PC-3 (cell line): ENCODE results near the gene STN1. TPM values are rescaled to one million over a fixed set of nuclear protein-coding genes. Genes with fewer than 3 reads are reported as not detected.

ENCODE experiments used
- ATAC-seq: fragments of 200-7000 bp; cut with Tn5 transposase; 2 replicates; pipeline ENCODE4 v1.9.1; 2020; ENCODE audit warnings: mild to moderate bottlenecking, moderate library complexity
- BruUV-seq: library from RNA; stranded (reverse); fragments of 400-500 nt; replicated peaks from 2 replicates; lab custom pipeline; 2021; lab: Mats Ljungman, UMichigan
- CTCF ChIA-PET: fragments of 300-600 bp; sonication (Branson Sonifier 250); formaldehyde crosslinking; loops from one replicate; lab custom pipeline; 2022; ENCODE audit warnings: antibody characterized with exemption; lab: Charles Lee
- POLR2A ChIA-PET: fragments of 300-600 bp; sonication (Branson Sonifier 250); formaldehyde crosslinking; loops from one replicate; lab custom pipeline; 2022; ENCODE audit warnings: antibody characterized with exemption; ENCODE audit not compliant: unreplicated experiment; lab: Charles Lee
- DNase-seq: peaks from one replicate; pipeline ENCODE4 v3.0.0-alpha.2; 2015
- H2AFZ ChIP-seq: fragments of 300-600 bp; sonication (generic); 2 replicates; pipeline ENCODE4 v1.6.0; 2016; ENCODE audit warnings: antibody characterized with exemption, low read length
- H3F3A ChIP-seq: fragments of 300-600 bp; sonication (generic); one replicate; pipeline ENCODE4 v1.6.0; 2017; ENCODE audit warnings: antibody characterized with exemption, low read length, control low read depth, mild to moderate bottlenecking; ENCODE audit not compliant: unreplicated experiment
- H3K27ac ChIP-seq: fragments of 300-600 bp; sonication (generic); 2 replicates; pipeline ENCODE4 v1.5.1; 2016; ENCODE audit warnings: mild to moderate bottlenecking, low read length
- H3K27me3 ChIP-seq: fragments of 300-600 bp; sonication (generic); 2 replicates; pipeline ENCODE4 v1.6.1; 2016; ENCODE audit warnings: low read length, mixed read lengths
- H3K36me3 ChIP-seq: fragments of 300-600 bp; sonication (generic); 2 replicates; pipeline ENCODE4 v1.6.1; 2016; ENCODE audit warnings: low read depth, mixed run types, low read length, mixed read lengths
- H3K4me1 ChIP-seq: fragments of 300-600 bp; sonication (generic); 2 replicates; pipeline ENCODE4 v1.5.1; 2016; ENCODE audit warnings: low read length; ENCODE audit not compliant: insufficient read depth
- H3K4me2 ChIP-seq: fragments of 300-600 bp; sonication (generic); 2 replicates; pipeline ENCODE4 v1.6.0; 2016; ENCODE audit warnings: low read length
- H3K4me3 ChIP-seq: fragments of 300-600 bp; sonication (generic); 2 replicates; pipeline ENCODE4 v1.5.1; 2016; ENCODE audit warnings: mild to moderate bottlenecking, low read length, mixed read lengths
- H3K79me2 ChIP-seq: fragments of 300-600 bp; sonication (generic); 2 replicates; pipeline ENCODE4 v1.6.1; 2017; ENCODE audit warnings: low read length, mixed read lengths
- H3K9ac ChIP-seq: fragments of 300-600 bp; sonication (generic); 2 replicates; pipeline ENCODE4 v1.6.0; 2016; ENCODE audit warnings: mild to moderate bottlenecking, low read length
- H3K9me2 ChIP-seq: fragments of 300-600 bp; sonication (generic); replicated peaks from 2 replicates; pipeline ENCODE4 v1.6.1; 2016; ENCODE audit warnings: mixed run types, low read length, mixed read lengths
- H3K9me3 ChIP-seq: fragments of 300-600 bp; sonication (generic); 2 replicates; pipeline ENCODE4 v1.6.1; 2016; ENCODE audit warnings: low read length, mixed read lengths
- H4K20me1 ChIP-seq: fragments of 300-600 bp; sonication (generic); 2 replicates; pipeline ENCODE4 v1.6.1; 2016; ENCODE audit warnings: low read length, mixed read lengths
- CTCF ChIP-seq: fragments of 300-600 bp; sonication (generic); conservative IDR thresholded peaks from 2 replicates; pipeline ENCODE4 v1.5.1; 2017; ENCODE audit warnings: antibody characterized with exemption, low read depth, mild to moderate bottlenecking, low read length
- EZH2 ChIP-seq: fragments of 300-600 bp; sonication (generic); IDR thresholded peaks from one replicate; pipeline ENCODE4 v1.6.1; 2017; ENCODE audit warnings: antibody characterized with exemption, mild to moderate bottlenecking, low read length; ENCODE audit not compliant: unreplicated experiment
- EZH2phosphoT487 ChIP-seq: fragments of 300-600 bp; sonication (generic); IDR thresholded peaks from 2 replicates; pipeline ENCODE4 v1.6.1; 2018; ENCODE audit warnings: mild to moderate bottlenecking, antibody characterized with exemption, low read length, borderline replicate concordance
- intact Hi-C: fragments of 100-400 bp; cut with micrococcal nuclease; formaldehyde crosslinking; loops from 2 replicates; pipeline ENCODE4 v1.9.0; 2023
- total RNA-seq: library from RNA; depleted of rRNA; stranded (reverse); fragments of >200 nt; gene quantifications from 2 replicates; pipeline ENCODE4 v1.2.3, GENCODE V29; 2014

The STN1 gene
- total RNA-seq, 1 experiment from 2014 or later: 33.5 TPM

GRCh38 chr10:103934308-103934707 is 16.3 kb upstream of the STN1 start:
- Histone ChIP-seq H3K9me2 (no peaks in the 10 kb centered on the region), H3K9me3 (no peaks in the 10 kb centered on the region), H3F3A (no peaks in the 10 kb centered on the region), H4K20me1 (no peaks in the 10 kb centered on the region), H3K27me3 (no peaks in the 10 kb centered on the region), H2AFZ (no peak overlapping the region), H3K9ac (no peak overlapping the region), H3K4me1 (no peaks in the 10 kb centered on the region), H3K79me2 (no peaks in the 10 kb centered on the region), H3K36me3 (no peaks in the 10 kb centered on the region), H3K4me3 (no peak overlapping the region), H3K4me2 (no peak overlapping the region), H3K27ac (no peak overlapping the region)
- intact Hi-C loops: no loop called here
- ATAC-seq: no peak
- no peak for DNase-seq
- no TSS peak for BruUV-seq
- POLR2A ChIA-PET: no interaction called here
- CTCF ChIA-PET: no interaction called here
- TF ChIP-seq CTCF: no peak

- no peak overlapping the region for H2AFZ ChIP-seq
These were observed 15.7 kb upstream of the STN1 start for GRCh38 chr10:103933557-103934121.

GRCh38 chr10:103932971-103933370 is 15.0 kb upstream of the STN1 start:
- H3K27me3 ChIP-seq: no peaks in the 10 kb centered on the region
- no TSS peak for BruUV-seq
- H3K27ac ChIP-seq: no peak overlapping the region
- H3K4me1 ChIP-seq: no peaks in the 10 kb centered on the region
- intact Hi-C loops: no loop called here
- no peak for TF ChIP-seq CTCF
- TF ChIP-seq EZH2: no peak
- no peak for TF ChIP-seq EZH2phosphoT487
- no peaks in the 10 kb centered on the region for H3K36me3 ChIP-seq
- no peak overlapping the region for H3K9ac ChIP-seq
- H3K9me3 ChIP-seq: no peaks in the 10 kb centered on the region
- no peak overlapping the region for H3K4me2 ChIP-seq
- no peak overlapping the region for H2AFZ ChIP-seq
- CTCF ChIA-PET: no interaction called here
- H3F3A ChIP-seq: no peaks in the 10 kb centered on the region
- no peak for DNase-seq
- no peaks in the 10 kb centered on the region for H3K79me2 ChIP-seq
- no peaks in the 10 kb centered on the region for H4K20me1 ChIP-seq
- no peak for ATAC-seq
- POLR2A ChIA-PET: no interaction called here
- no peak overlapping the region for H3K4me3 ChIP-seq
- H3K9me2 ChIP-seq: no peaks in the 10 kb centered on the region

More at GRCh38 chr10:103933557-103934121, 15.7 kb upstream of the STN1 start:
- ChIA-PET CTCF (no interaction called here), POLR2A (no interaction called here)
- no TSS peak for BruUV-seq
- DNase-seq: no peak
- no peaks in the 10 kb centered on the region for H3K4me1 ChIP-seq
- ATAC-seq: no peak
- H4K20me1 ChIP-seq: no peaks in the 10 kb centered on the region
- H3K36me3 ChIP-seq: no peaks in the 10 kb centered on the region
- no peak overlapping the region for H3K9ac ChIP-seq
- H3K27ac ChIP-seq: no peak overlapping the region
- no peak overlapping the region for H3K4me3 ChIP-seq
- intact Hi-C loops: no loop called here
- H3K9me2 ChIP-seq: no peaks in the 10 kb centered on the region
- no peak overlapping the region for H3K4me2 ChIP-seq
- no peaks in the 10 kb centered on the region for H3K27me3 ChIP-seq
- no peaks in the 10 kb centered on the region for H3K9me3 ChIP-seq
- TF ChIP-seq CTCF (no peak), EZH2phosphoT487 (no peak), EZH2 (no peak)
- no peaks in the 10 kb centered on the region for H3F3A ChIP-seq
- no peaks in the 10 kb centered on the region for H3K79me2 ChIP-seq
